A204.1 (cell line): ENCODE measurements around the gene IPO5.

Experiments used
- FAIRE-seq: peaks from 2 replicates; lab custom pipeline; 2012; peaks lifted over from hg19 to GRCh38; lab: Jason Lieb, UNC

The IPO5 gene

GRCh38 chr13:98059276-98059675 is 105.8 kb downstream of the IPO5 start:
- no peak for FAIRE-seq

DNA sequence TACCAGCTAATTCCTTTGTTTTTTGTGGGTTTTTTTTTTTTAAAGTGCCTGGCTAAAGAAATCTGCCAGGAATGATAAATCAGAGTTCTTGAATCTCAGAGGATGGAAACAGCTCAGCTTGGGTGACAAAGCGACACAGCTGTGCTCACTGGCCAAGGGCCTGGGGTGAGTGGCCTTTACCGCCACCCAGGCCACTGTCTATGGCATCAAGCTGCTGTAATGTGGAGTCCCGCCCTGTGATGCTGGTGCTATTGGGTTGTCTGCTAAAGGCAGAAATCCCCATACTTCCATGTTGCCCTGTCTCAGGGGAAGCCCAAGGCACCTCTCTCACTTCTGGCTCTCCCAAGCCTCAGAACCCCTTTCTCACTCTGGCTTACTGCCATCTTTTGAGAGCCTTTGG is 106.8 kb downstream of the IPO5 start:
- FAIRE-seq: no peak

DNA sequence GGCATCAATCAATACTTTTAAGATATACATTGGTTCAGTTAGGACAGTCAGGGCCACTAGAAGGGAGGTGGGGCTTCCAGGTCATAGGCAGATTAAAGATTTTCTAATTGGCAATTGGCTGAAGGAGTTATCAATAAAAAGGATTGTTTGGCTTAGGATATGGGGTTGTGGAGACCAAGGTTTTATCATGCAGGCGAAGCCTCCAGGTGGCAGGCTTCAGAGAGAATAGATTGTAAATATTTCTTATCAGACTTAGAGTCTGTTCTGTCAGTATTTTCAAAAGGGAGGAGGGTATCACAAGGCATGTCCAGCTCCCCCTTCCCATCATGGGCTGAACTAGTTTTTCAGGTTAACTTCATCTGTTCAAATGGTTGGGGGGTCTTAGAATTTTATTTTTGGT is 112.0 kb downstream of the IPO5 start:
- FAIRE-seq: no peak

DNA sequence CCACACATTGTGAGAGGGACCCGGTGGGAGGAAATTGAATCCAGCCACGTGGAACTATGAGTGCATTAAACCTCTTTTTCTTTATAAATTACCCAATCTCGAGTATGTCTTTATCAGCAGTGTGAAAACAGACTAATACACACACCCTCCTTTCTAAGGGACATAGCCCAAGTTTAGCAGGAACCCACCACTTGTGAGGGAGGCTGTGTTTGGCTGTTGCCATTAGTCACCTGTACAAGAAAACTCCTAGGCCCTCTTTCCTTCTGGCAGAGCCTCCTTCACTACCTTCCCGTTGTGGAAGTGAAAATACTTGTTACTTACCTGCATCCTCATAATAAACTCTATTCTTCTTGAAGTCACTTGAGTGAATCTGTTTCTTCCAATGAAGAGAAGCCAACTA is 113.2 kb downstream of the IPO5 start:
- no peak for FAIRE-seq

DNA sequence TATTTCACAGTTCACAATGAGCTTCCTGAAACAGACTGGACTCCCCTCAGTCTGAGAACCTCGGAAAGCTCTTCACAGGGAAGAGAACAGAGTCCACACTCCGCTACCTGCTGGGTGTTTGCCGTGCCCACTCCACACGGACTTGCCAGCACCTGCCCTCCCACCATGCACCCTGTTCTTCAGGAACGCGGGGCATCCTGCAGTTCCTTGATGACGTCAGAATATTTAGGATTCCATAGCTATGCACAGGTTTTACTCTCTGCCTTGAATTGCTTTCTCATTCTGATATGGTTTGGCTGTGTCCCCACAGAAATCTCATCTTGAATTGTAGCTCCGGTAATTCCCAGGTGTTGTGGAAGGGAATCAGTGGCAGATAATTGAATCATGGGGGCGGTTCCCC is 115.0 kb downstream of the IPO5 start:
- no peak for FAIRE-seq

GRCh38 chr13:98069985-98070384 is 116.5 kb downstream of the IPO5 start:
- FAIRE-seq: no peak

GRCh38 chr13:98071316-98071715 is 117.8 kb downstream of the IPO5 start:
- no peak for FAIRE-seq

DNA sequence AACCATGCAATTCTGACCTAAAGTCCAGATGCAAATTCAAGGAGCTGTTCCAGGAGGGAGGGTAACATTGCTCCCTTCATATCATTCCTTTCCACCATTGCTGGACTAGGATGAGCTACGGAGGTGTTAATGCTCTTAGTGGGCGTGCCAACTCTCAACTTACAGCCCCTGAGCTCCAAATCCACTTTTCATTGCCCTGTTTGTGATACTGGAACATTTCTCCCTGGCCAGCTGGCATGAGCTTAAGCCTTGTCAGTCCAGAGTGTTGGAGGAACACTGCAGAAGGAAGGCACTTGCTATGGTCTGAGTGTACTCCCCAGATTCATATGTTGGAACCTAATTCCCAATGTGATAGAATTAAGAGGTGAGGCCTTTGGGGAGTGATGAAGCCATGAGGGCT is 119.0 kb downstream of the IPO5 start:
- FAIRE-seq: no peak
